C4-2B (cell line): ENCODE measurements around the gene SLC4A9.

Experiments
- CTCF ChIP-seq: fragments of 450-650 bp; conservative IDR thresholded peaks from 2 replicates; pipeline ENCODE4 v1.5.1; 2017; ENCODE audit warnings: mild to moderate bottlenecking
- ZFX ChIP-seq: fragments of 450-650 bp; IDR thresholded peaks from 2 replicates; pipeline ENCODE4 v1.6.1; 2017

- no peak for TF ChIP-seq CTCF
- TF ChIP-seq ZFX: no peak
Measured at GRCh38 chr5:140338908-140339307, 21.1 kb upstream of the SLC4A9 start.
